Activated T-cell treated with anti-CD3 and anti-CD28 coated beads, Interleukin-2, amount 50 U/mL, for 48 hours (primary cell): ENCODE results near the gene KLK12.
A peak's percentile ranks its signal among the peaks of the same experiment; 100 is the strongest.
"Not testable (repeated sequence)": the region's sequence is repeated elsewhere in the genome, so short reads cannot be mapped to it uniquely, and the experiment has no call there.

Experiments
- DNase-seq, 2 experiments: peaks; one replicate each; pipeline ENCODE4 v3.0.0-alpha.2; 2020

The KLK12 gene

DNA sequence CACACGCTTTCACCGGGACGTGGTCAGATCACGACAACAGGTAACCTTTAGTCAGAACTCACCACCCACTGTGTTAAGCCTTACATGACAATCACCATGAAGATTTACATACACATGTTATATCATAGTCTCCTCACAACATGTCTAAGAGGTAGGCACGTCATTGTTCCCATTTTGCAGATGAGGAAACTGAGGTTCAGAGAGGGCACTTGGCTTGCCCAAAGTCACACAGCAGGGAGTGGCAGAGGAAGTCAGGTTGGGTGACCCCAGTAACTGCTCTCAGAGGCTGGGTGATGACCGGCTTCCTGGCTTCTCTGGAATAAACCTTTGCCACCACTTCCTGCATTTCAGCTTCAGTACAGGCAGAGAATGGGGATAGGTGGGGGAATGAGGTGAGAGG lies 20.6 kb downstream of the KLK12 start:
- no peak for DNase-seq

- DNase-seq = no peak
Measured at GRCh38 chr19:51012661-51013190, 22.1 kb downstream of the KLK12 start.

- no peak for DNase-seq
Measured at GRCh38 chr19:51010066-51010795, 24.6 kb downstream of the KLK12 start.

- DNase-seq = no peak
Measured at GRCh38 chr19:51009061-51009891, 25.5 kb downstream of the KLK12 start.

GRCh38 chr19:51007488-51007887 lies 27.3 kb downstream of the KLK12 start:
- DNase-seq = no peak

GRCh38 chr19:51006406-51006805 lies 28.4 kb downstream of the KLK12 start:
- no peak for DNase-seq

GRCh38 chr19:51005248-51005647 lies 29.6 kb downstream of the KLK12 start:
- no peak for DNase-seq

GRCh38 chr19:51003316-51003715 lies 31.5 kb downstream of the KLK12 start:
- no peak for DNase-seq

DNA sequence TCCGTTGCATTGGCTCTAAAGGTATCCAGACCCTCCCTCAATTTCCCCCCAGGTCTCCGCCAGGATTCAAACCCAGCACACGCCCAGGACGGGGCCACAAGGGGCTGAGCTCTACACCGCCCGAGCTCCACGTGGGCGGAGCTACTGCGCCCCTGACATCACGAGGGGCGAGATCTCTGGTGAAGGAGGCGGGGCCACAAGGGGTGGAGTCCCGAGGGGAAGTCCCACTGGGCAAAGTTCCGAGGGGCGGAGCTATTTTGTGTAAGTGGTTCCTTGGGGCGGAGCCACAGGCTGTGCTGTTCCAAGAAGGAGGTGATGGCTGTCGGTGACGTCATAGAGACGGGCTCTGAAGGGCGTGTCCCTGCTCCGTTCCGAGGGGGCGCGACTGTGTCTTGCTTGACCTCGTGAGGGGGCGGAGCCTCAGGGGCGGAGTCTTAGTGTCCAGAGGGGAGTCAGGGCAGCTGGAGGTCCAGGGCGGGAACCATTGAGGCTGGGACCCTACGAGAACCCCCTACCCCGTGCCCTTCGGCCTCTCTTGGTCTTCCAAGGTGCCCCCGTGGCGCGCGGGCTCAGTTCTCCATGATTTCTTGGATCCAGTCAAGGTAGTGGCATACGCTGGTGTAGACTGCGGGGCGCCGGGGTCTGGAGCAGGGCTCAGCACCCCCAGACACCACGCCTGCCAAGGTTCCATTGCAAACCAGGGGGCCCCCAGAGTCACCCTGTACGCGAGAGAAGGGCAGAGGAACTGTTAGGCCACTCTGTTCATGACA lies 32.1 kb downstream of the KLK12 start:
- peak; percentile 51 to 65 for DNase-seq

DNA sequence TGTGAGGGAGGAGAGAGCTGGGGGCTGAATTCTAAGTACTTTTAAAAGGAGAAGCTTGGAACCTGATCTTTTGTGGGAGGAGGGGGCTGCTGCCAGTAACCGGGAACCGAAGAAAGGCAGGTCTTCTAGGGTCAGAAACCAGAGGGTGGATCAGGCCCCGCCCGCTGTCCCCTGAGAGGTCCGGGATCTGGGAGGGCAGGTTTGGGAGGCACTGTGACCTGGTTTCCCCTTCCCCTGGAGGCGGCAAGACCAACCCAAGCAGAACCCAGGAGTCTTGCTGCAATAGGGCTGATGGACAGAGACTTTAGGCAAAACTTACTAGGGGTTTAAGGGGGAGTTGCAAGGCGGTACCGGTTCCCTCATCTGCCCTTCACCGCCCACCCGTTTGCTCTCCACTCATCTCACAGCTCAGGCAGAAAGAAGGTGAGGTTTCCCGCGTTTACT lies 32.7 kb downstream of the KLK12 start:
- no peak for DNase-seq

GRCh38 chr19:51001515-51001914 lies 33.3 kb downstream of the KLK12 start, which contains the start of gene KLK8:
KLK8 (minus strand) TSS chr19:51001604; CDS start chr19:51001167, 437 bp downstream.
- DNase-seq = no peak

GRCh38 chr19:51000981-51001380 lies 33.8 kb downstream of the KLK12 start:
- no peak for DNase-seq

GRCh38 chr19:51000426-51000825 lies 34.4 kb downstream of the KLK12 start:
- DNase-seq = no peak

DNA sequence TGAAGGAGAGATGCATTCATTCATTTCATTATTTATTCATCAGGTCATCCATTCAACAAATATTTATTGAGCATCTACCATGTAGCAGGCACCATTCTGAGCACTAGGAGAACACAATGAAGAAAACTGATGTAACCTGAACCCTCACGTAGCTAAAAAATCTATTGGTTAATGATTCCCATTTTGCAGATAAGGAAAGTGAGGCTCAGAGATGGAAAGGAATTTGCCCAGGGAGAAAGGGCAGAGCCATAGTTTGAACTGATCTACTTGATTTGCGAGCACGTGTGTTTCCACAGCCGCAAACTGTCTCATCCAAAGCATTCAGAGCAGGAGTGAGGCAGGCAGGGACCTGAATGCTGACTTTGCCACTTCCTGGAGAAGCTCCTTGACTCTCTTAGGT lies 36.1 kb downstream of the KLK12 start:
- DNase-seq = no peak

- no peak for DNase-seq
Measured at GRCh38 chr19:50998061-50998460, 36.7 kb downstream of the KLK12 start.

GRCh38 chr19:50994129-50994528 lies 40.7 kb downstream of the KLK12 start:
- DNase-seq = no peak

GRCh38 chr19:50992666-50993035 lies 42.2 kb downstream of the KLK12 start:
- no peak for DNase-seq

DNA sequence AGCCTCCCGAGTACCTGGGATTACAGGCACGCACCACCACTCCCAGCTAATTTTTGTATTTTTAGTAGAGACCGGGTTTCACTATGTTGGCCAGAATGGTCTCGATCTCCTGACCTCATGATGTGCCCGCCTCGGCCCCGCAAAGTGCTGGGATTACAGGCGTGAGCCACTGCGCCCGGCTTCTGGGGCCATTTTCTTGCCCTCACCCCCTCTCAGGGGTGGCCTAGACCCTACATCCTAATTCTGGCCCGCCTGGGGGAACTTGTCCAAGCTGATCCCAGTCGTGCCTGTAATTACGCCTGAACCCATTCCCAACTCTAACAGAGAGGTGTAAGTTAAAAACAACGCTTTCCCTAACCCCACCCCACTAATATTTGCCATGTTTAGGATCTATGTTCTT lies 50.4 kb downstream of the KLK12 start:
- not testable (repeated sequence) for DNase-seq

GRCh38 chr19:50983625-50984292 lies 51.0 kb downstream of the KLK12 start, which contains the start of gene KLK7:
KLK7 (minus strand) TSS chr19:50983917; CDS start chr19:50982399, 1,518 bp downstream.
- DNase-seq = no peak

- DNase-seq = no peak
Measured at GRCh38 chr19:50982186-50982585, 52.6 kb downstream of the KLK12 start.

- no peak for DNase-seq
Measured at GRCh38 chr19:50981587-50982146, 53.1 kb downstream of the KLK12 start.

- DNase-seq = no peak
Measured at GRCh38 chr19:50980208-50980607, 54.6 kb downstream of the KLK12 start.
